Activated CD8-positive, alpha-beta T cell treated with anti-CD3 and anti-CD28 coated beads for 36 hours (primary cell): ENCODE results near the gene RAPGEF2. TPM values are rescaled to one million over a fixed set of nuclear protein-coding genes. Genes with fewer than 3 reads are reported as not detected.

ENCODE experiments used
- ATAC-seq: fragments of 200-7000 bp; cut with Tn5 transposase; one replicate; pipeline ENCODE4 v1.10.0; 2021; ENCODE audit warnings: mild to moderate bottlenecking, moderate library complexity
- CTCF ChIA-PET: fragments of 350-600 bp; sonication (Branson Sonifier 250); formaldehyde crosslinking; loops from one replicate; lab custom pipeline; 2021; ENCODE audit warnings: antibody characterized with exemption; lab: Charles Lee
- POLR2A ChIA-PET: fragments of 350-600 bp; sonication (Branson Sonifier 250); formaldehyde crosslinking; loops from one replicate; lab custom pipeline; 2021; ENCODE audit warnings: antibody characterized with exemption; lab: Charles Lee
- DNase-seq: peaks from one replicate; pipeline ENCODE4 v3.0.0-alpha.2; 2020
- H3K27ac Mint-ChIP-seq: one replicate; pipeline ENCODE4 v1.8.0; 2021; ENCODE audit warnings: mild to moderate bottlenecking, mixed read lengths
- H3K27me3 Mint-ChIP-seq: one replicate; pipeline ENCODE4 v1.8.0; 2021; ENCODE audit warnings: mixed read lengths
- H3K36me3 Mint-ChIP-seq: one replicate; pipeline ENCODE4 v1.8.0; 2021; ENCODE audit warnings: low read depth, mixed read lengths
- H3K4me1 Mint-ChIP-seq: one replicate; pipeline ENCODE4 v1.8.0; 2021; ENCODE audit warnings: low read depth, mixed read lengths
- H3K4me3 Mint-ChIP-seq: one replicate; pipeline ENCODE4 v1.8.0; 2021; ENCODE audit warnings: mild to moderate bottlenecking, moderate library complexity, mixed read lengths
- H3K9me3 Mint-ChIP-seq: one replicate; pipeline ENCODE4 v1.8.0; 2021; ENCODE audit warnings: mixed read lengths
- intact Hi-C: fragments of 100-400 bp; cut with micrococcal nuclease; formaldehyde crosslinking; loops from one replicate; pipeline ENCODE4 v1.10.0; 2022
- total RNA-seq, 2 experiments: library from RNA; stranded (reverse); gene quantifications; one replicate each; pipeline ENCODE4 v1.2.3, GENCODE V29; 2021
- TF ChIP-seq, protein P1 (sequence below): fragments of 200-600 bp; IDR thresholded peaks from one replicate; pipeline ENCODE4 v1.8.0; 2022; ENCODE audit warnings: antibody characterized with exemption, mild to moderate bottlenecking

RAPGEF2 gene
- total RNA-seq, 2 experiments from 2014 or later = 13.7 to 14.8 TPM

DNA sequence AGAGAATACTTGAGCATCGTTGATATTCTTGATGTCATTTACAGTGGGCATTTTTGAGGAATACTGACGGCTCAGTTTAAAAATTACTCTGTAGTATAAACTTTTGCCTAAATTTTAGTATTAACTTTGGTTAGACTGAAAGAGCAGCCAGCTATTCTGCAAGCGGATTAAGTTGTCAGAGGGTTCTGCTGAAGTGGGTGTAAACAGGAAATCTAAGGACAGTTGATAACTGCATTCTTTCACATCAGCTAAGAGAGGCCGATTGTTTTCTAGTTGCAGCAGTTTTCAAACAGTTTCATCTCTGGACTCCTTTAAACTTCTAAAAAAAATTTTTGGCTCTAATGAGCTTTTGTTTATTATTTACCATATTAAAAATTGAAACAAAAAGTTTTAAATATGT lies 149.6 kb downstream of the RAPGEF2 start:
- TF ChIP-seq, protein P1, sequence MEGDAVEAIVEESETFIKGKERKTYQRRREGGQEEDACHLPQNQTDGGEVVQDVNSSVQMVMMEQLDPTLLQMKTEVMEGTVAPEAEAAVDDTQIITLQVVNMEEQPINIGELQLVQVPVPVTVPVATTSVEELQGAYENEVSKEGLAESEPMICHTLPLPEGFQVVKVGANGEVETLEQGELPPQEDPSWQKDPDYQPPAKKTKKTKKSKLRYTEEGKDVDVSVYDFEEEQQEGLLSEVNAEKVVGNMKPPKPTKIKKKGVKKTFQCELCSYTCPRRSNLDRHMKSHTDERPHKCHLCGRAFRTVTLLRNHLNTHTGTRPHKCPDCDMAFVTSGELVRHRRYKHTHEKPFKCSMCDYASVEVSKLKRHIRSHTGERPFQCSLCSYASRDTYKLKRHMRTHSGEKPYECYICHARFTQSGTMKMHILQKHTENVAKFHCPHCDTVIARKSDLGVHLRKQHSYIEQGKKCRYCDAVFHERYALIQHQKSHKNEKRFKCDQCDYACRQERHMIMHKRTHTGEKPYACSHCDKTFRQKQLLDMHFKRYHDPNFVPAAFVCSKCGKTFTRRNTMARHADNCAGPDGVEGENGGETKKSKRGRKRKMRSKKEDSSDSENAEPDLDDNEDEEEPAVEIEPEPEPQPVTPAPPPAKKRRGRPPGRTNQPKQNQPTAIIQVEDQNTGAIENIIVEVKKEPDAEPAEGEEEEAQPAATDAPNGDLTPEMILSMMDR = no peak
- POLR2A ChIA-PET = no interaction called here
- H3K4me3 Mint-ChIP-seq = no peak overlapping the region
- peaks cover 20% of the 10 kb centered on the region for H3K36me3 Mint-ChIP-seq
- H3K27me3 Mint-ChIP-seq = no peaks in the 10 kb centered on the region
- no peak for ATAC-seq
- H3K9me3 Mint-ChIP-seq = peaks cover 6% of the 10 kb centered on the region
- H3K27ac Mint-ChIP-seq = no peak overlapping the region
- intact Hi-C loops = no loop called here
- DNase-seq = no peak
- peaks cover 3% of the 10 kb centered on the region for H3K4me1 Mint-ChIP-seq
- CTCF ChIA-PET = no interaction called here

DNA sequence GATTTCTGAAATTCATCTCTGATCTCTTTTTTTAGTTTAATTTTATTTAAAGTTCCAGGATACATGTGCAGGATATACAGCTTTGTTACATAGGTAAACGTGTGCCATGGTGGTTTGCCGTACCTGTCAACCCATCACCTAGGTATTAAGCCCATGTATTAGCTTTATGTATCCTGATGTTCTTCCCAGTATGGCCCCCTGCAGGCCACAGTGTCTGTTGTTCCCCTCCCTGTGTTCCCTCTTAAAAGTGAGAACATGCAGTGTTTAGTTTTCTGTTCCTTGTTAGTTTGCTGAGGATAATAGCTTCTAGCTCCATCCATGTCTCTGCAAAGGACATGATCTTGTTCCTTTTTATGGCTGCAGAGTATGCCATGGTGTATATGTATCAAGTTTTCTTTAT lies 153.2 kb downstream of the RAPGEF2 start:
- Mint-ChIP-seq H3K4me3 (no peak overlapping the region), H3K4me1 (no peaks in the 10 kb centered on the region), H3K27ac (no peak overlapping the region), H3K9me3 (peaks cover 6% of the 10 kb centered on the region), H3K27me3 (no peaks in the 10 kb centered on the region), H3K36me3 (peaks cover 18% of the 10 kb centered on the region)
- ChIA-PET POLR2A (no interaction called here), CTCF (no interaction called here)
- ATAC-seq (no peak), DNase-seq (no peak)
- intact Hi-C loops = no loop called here
- TF ChIP-seq, protein P1 = no peak

DNA sequence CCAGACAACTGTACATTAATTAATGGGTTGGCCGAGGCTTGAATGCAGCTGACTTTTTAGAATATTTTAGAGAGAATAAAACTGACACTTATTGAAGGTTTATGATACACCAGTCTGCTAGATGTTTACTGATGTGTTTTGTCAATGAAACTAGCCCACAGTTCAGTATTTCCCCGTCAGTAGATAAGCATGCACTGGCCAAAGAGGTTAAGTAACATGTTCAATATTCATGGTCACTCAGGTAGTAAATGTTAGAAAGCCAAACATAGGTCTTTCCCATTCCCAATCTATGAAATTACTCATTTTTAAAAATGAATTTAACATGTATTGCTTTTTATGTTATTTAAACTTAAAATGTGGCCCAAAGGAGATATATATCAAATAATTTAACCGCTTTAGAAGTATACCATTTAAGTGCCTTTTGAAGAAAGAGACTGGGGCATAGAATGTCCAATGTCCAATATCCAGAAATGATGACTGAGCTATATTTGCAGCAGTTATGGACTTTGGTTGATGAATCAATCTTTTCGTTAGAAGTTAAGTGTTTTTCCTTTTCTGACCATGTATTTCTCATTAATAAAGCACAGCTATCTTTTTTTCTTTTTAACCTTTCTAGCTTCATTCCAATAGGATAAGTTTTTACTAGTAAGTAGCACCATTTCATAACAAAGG lies 156.1 kb downstream of the RAPGEF2 start:
- no peaks in the 10 kb centered on the region for H3K27me3 Mint-ChIP-seq
- H3K27ac Mint-ChIP-seq = no peak overlapping the region
- ATAC-seq (no peak), DNase-seq (no peak)
- intact Hi-C loops = no loop called here
- peaks cover 8% of the 10 kb centered on the region for H3K36me3 Mint-ChIP-seq
- CTCF ChIA-PET = no interaction called here
- no peaks in the 10 kb centered on the region for H3K9me3 Mint-ChIP-seq
- TF ChIP-seq, protein P1 = no peak
- POLR2A ChIA-PET = no interaction called here
- H3K4me1 Mint-ChIP-seq = no peaks in the 10 kb centered on the region
- H3K4me3 Mint-ChIP-seq = no peak overlapping the region

DNA sequence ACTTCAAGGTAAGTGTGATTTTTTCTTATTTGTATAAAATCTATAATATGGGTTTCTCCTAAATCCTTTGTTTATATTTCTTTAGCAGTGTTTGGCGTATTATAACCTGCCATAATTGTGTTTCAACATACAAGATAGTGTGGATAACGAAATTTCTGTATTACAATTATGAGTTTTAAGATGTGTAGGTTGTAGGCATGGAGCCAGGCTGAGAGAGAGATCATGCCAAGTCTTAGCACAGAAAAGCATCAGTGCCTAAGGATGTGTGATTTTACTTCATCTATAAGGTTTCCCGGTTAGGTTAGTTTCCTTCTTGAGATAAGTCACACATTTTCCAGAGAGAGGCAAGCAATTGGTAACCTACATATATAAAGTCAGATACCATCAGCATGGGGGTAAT lies 161.2 kb downstream of the RAPGEF2 start:
- ATAC-seq (no peak), DNase-seq (no peak)
- intact Hi-C loops = no loop called here
- TF ChIP-seq, protein P1 = no peak
- Mint-ChIP-seq H3K27ac (no peak overlapping the region), H3K4me3 (no peak overlapping the region), H3K27me3 (no peaks in the 10 kb centered on the region), H3K36me3 (no peaks in the 10 kb centered on the region), H3K9me3 (no peaks in the 10 kb centered on the region), H3K4me1 (no peaks in the 10 kb centered on the region)
- ChIA-PET CTCF (no interaction called here), POLR2A (no interaction called here)

DNA sequence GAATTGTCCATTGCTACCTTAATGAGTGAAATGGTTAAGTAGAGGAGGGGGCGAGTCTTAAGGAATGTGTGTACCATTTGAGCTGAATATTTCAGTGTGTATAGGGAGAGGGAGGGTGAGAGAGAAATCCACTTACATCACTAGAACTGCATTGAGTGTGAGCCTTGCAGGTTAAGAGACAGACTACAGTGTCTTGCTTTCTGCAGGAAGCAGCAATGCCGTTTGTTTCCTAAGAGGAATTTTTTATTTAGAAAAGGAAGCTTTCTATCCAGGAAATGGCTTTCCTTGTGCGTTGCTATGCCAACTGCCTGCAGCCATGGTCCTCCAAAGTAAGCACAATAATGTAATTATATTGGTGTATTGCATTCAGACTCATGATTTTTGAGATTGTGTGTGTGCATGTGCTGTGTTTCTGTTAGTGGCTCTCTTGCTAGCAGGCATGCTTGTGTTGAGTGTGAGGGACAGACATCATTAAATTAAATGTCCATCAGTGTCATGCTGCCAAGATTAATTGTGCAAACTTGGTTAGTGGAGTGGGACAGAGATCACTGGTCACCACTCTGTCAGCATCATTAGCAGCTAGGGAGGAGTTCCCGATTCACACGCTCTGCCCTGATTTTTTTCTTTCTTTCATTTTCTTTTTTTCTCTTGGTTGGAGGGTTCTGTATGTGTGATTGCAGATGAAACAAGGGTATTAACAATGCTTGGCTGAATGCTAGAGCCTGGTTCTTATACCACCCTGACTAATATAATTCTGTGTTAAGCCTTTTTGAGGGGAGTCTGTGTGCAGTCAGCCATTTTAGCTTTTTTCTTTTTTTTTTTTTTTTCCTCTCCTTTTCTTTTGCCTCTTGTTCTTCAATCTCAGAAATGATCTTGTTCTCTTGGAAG lies 164.3 kb downstream of the RAPGEF2 start:
- intact Hi-C loops = no loop called here
- Mint-ChIP-seq H3K4me3 (no peak overlapping the region), H3K27ac (no peak overlapping the region), H3K36me3 (no peaks in the 10 kb centered on the region), H3K9me3 (no peaks in the 10 kb centered on the region), H3K27me3 (no peaks in the 10 kb centered on the region), H3K4me1 (no peaks in the 10 kb centered on the region)
- ChIA-PET POLR2A (interaction anchor here (0.9 kb wide), 1 partner anchor 15 kb away, joined by 3 read pairs; no protein-coding TSS in a partner anchor), CTCF (no interaction called here)
- no peak for ATAC-seq
- no peak for DNase-seq
- TF ChIP-seq, protein P1 = no peak
